CMK (cell line): ENCODE results near the gene TBX1.

Experiments
- DNase-seq: peaks from one replicate; pipeline ENCODE4 v3.0.0-alpha.2; 2010; ENCODE audit warnings: low read depth

TBX1 gene

GRCh38 chr22:19814428-19814827 is 53.9 kb downstream of the TBX1 start:
- DNase-seq, result no peak

- DNase-seq, result no peak
These were observed 54.7 kb downstream of the TBX1 start for GRCh38 chr22:19815093-19815822.

GRCh38 chr22:19815823-19816290 is 55.3 kb downstream of the TBX1 start:
- DNase-seq, result no peak

GRCh38 chr22:19816372-19817119 is 56.0 kb downstream of the TBX1 start:
- DNase-seq, result no peak
